Naive thymus-derived CD4-positive, alpha-beta T cell (primary cell): ENCODE results near the gene PTPRK. TPM values are rescaled to one million over a fixed set of nuclear protein-coding genes. Genes with fewer than 3 reads are reported as not detected.

Source experiments
- ATAC-seq: fragments of 150-1000 bp; cut with Tn5 transposase; 2 replicates; pipeline ENCODE4 v1.10.0; 2021; ENCODE audit warnings: mild to moderate bottlenecking, moderate library complexity
- CTCF ChIA-PET: fragments of 350-600 bp; sonication (Branson Sonifier 250); formaldehyde crosslinking; loops from one replicate; lab custom pipeline; 2021; ENCODE audit warnings: antibody characterized with exemption; lab: Charles Lee
- POLR2A ChIA-PET: fragments of 350-600 bp; sonication (Branson Sonifier 250); formaldehyde crosslinking; loops from one replicate; lab custom pipeline; 2021; ENCODE audit warnings: antibody characterized with exemption, inconsistent platforms; lab: Charles Lee
- DNase-seq, 9 donors: peaks; one replicate each; pipeline versions ENCODE4 v3.0.0 to v3.0.0-alpha.2; 2020 to 2022; ENCODE audit warnings: mixed read lengths in 1 of 9
- H3K27ac ChIP-seq: one replicate; pipeline ENCODE4 v1.7.0; 2013; ENCODE audit warnings: mild to moderate bottlenecking, low read depth, low read length, moderate library complexity
- H3K27me3 ChIP-seq, 2 donors: one replicate each; pipeline ENCODE4 v1.7.0; 2013; ENCODE audit warnings: low read length in 2 of 2, mild to moderate bottlenecking in 2 of 2, moderate library complexity in 2 of 2; ENCODE audit not compliant: control insufficient read depth in 2 of 2, insufficient read depth in 2 of 2
- H3K36me3 ChIP-seq, 3 experiments: 1 replicate in 2 of 3; 2 replicates in 1 of 3; pipeline ENCODE4 v1.7.0; 2013; ENCODE audit warnings: low read length in 3 of 3, mild to moderate bottlenecking in 3 of 3, moderate library complexity in 1 of 3; ENCODE audit not compliant: insufficient read depth in 3 of 3, control insufficient read depth in 2 of 3
- H3K4me1 ChIP-seq, 2 donors: one replicate each; pipeline ENCODE4 v1.7.0; 2013; ENCODE audit warnings: low read length in 2 of 2, mild to moderate bottlenecking in 2 of 2, moderate library complexity in 1 of 2; ENCODE audit not compliant: control insufficient read depth in 2 of 2, insufficient read depth in 2 of 2
- H3K4me3 ChIP-seq: 2 replicates; pipeline ENCODE4 v1.7.0; 2013; ENCODE audit warnings: mild to moderate bottlenecking, low read length
- H3K9me3 ChIP-seq, 3 experiments: 1 replicate in 2 of 3; 2 replicates in 1 of 3; pipeline ENCODE4 v1.7.0; 2013; ENCODE audit warnings: low read length in 3 of 3; ENCODE audit not compliant: control insufficient read depth in 2 of 3
- H3K27ac Mint-ChIP-seq, 9 donors: one replicate each; pipeline ENCODE4 v1.8.0; 2020 to 2022; ENCODE audit warnings: mixed read lengths in 9 of 9, mild to moderate bottlenecking in 8 of 9, moderate library complexity in 5 of 9, inconsistent platforms in 2 of 9
- H3K27me3 Mint-ChIP-seq, 5 donors: one replicate each; pipeline ENCODE4 v1.8.0; 2021 to 2022; ENCODE audit warnings: mixed read lengths in 5 of 5, mild to moderate bottlenecking in 1 of 5
- H3K36me3 Mint-ChIP-seq, 5 donors: one replicate each; pipeline ENCODE4 v1.8.0; 2020 to 2022; ENCODE audit warnings: mixed read lengths in 5 of 5, mild to moderate bottlenecking in 3 of 5, inconsistent platforms in 1 of 5
- H3K4me1 Mint-ChIP-seq, 7 donors: one replicate each; pipeline ENCODE4 v1.8.0; 2020 to 2022; ENCODE audit warnings: mixed read lengths in 7 of 7, mild to moderate bottlenecking in 3 of 7, inconsistent platforms in 1 of 7
- H3K4me3 Mint-ChIP-seq, 10 donors: one replicate each; pipeline ENCODE4 v1.8.0; 2020 to 2022; ENCODE audit warnings: mild to moderate bottlenecking in 10 of 10, mixed read lengths in 10 of 10, moderate library complexity in 6 of 10, inconsistent platforms in 2 of 10
- H3K9me3 Mint-ChIP-seq, 11 donors: one replicate each; pipeline ENCODE4 v1.8.0; 2020 to 2022; ENCODE audit warnings: mixed read lengths in 11 of 11, mild to moderate bottlenecking in 4 of 11, inconsistent platforms in 1 of 11, moderate library complexity in 1 of 11
- intact Hi-C, 2 donors: fragments of 100-400 bp; cut with micrococcal nuclease; formaldehyde crosslinking; loops; one replicate each; pipeline ENCODE4 v1.15.1; 2023
- polyA plus RNA-seq, 2 donors: library from polyadenylated mRNA; unstranded; fragments of 300-500 nt; fragmentation: Illumina TruSeq; gene quantifications; one replicate each; pipeline ENCODE4 v1.2.3, GENCODE V29; 2021
- total RNA-seq, 6 experiments: library from RNA in 5 of 6; stranded (reverse) in 5 of 6; gene quantifications; 1 replicate in 5 of 6; 2 replicates in 1 of 6; pipeline ENCODE4 v1.2.3 and lab custom pipeline; 2021 to 2026

Gene PTPRK
- total and polyA plus RNA-seq, 7 experiments from 2014 or later: 1.3 to 6.5 (median 2.3) TPM

- POLR2A ChIA-PET: no interaction called here
- H3K36me3 ChIP-seq: no peaks in the 10 kb centered on the region
- no peak overlapping the region for H3K4me3 ChIP-seq
- Mint-ChIP-seq H3K27ac (no peak overlapping the region), H3K36me3 (no peaks in the 10 kb centered on the region), H3K4me3 (no peak overlapping the region), H3K4me1 (no peaks in the 10 kb centered on the region), H3K27me3 (peaks cover 0 to 6% (median 0%) of the 10 kb centered on the region in 5 donors), H3K9me3 (peaks cover 0 to 3% (median 0%) of the 10 kb centered on the region in 11 donors)
- CTCF ChIA-PET: no interaction called here
- intact Hi-C loops: no loop called here
- no peaks in the 10 kb centered on the region for H3K4me1 ChIP-seq
- H3K27me3 ChIP-seq: no peaks in the 10 kb centered on the region
- DNase-seq (no peak), ATAC-seq (no peak)
- no peak overlapping the region for H3K27ac ChIP-seq
- no peaks in the 10 kb centered on the region for H3K9me3 ChIP-seq
Measured at GRCh38 chr6:128199461-128199860, 320.9 kb downstream of the PTPRK start.

- Histone ChIP-seq H3K4me3 (no peak overlapping the region), H3K9me3 (no peaks in the 10 kb centered on the region), H3K36me3 (no peaks in the 10 kb centered on the region), H3K4me1 (no peaks in the 10 kb centered on the region), H3K27me3 (no peaks in the 10 kb centered on the region), H3K27ac (no peak overlapping the region)
- no peak for DNase-seq
- Mint-ChIP-seq H3K27ac (no peak overlapping the region), H3K36me3 (no peaks in the 10 kb centered on the region), H3K4me1 (no peaks in the 10 kb centered on the region), H3K27me3 (no peaks in the 10 kb centered on the region), H3K4me3 (no peak overlapping the region), H3K9me3 (no peaks in the 10 kb centered on the region)
- no peak for ATAC-seq
- POLR2A ChIA-PET: interaction anchor here (0.7 kb wide), 1 partner anchor 78 kb away, joined by 3 read pairs; no protein-coding TSS in a partner anchor
- intact Hi-C loops: no loop called here
- CTCF ChIA-PET: no interaction called here
Measured at GRCh38 chr6:128192972-128193371, 327.4 kb downstream of the PTPRK start.

DNA sequence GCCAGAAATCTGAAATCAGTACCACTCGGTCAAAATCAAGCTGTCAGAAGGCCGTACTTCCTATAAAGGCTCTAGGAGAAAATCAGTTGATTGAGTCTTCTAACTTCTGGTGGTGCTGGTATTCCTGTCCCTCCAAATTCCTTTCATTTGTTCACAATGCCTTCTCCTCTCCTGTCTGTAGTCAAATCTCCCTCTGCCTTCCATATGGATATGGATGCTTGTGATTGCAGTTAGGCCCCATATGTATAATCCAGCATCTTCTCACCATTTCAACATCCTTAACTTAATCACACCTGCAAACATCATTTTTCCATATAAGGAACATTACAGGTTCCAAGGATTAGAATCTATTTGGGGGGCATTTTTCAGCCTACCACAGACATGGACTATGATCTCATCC lies 331.7 kb downstream of the PTPRK start:
- no peaks in the 10 kb centered on the region for H3K9me3 Mint-ChIP-seq
- no peak overlapping the region for H3K27ac Mint-ChIP-seq
- H3K4me3 Mint-ChIP-seq: no peak overlapping the region
- Histone ChIP-seq H3K27me3 (no peaks in the 10 kb centered on the region), H3K36me3 (no peaks in the 10 kb centered on the region), H3K4me3 (no peak overlapping the region), H3K27ac (no peak overlapping the region), H3K4me1 (no peaks in the 10 kb centered on the region), H3K9me3 (no peaks in the 10 kb centered on the region)
- ChIA-PET CTCF (no interaction called here), POLR2A (no interaction called here)
- H3K27me3 Mint-ChIP-seq: no peaks in the 10 kb centered on the region
- H3K4me1 Mint-ChIP-seq: no peaks in the 10 kb centered on the region
- H3K36me3 Mint-ChIP-seq: no peaks in the 10 kb centered on the region
- ATAC-seq (no peak), DNase-seq (no peak)
- intact Hi-C loops: no loop called here

DNA sequence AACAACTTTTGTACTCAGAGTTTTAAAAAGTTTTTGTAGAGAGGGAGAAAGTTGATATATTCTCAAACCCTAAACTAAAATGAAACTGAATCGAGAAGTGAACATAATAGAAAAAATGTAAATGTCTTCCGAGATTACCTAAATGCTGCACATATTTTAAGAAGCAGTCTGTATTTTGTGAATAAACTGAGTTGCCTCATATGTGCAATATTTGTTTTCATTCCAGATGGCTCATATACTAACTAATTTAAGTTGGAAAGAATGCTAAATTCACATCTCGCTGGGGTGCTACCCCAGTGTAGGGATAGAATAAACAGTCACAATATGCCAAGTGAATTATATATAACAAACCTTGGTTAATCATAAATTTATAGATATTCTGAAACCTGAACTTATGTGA lies 333.7 kb downstream of the PTPRK start:
- Histone ChIP-seq H3K4me3 (no peak overlapping the region), H3K27ac (no peak overlapping the region), H3K9me3 (no peaks in the 10 kb centered on the region), H3K4me1 (no peaks in the 10 kb centered on the region), H3K36me3 (no peaks in the 10 kb centered on the region), H3K27me3 (no peaks in the 10 kb centered on the region)
- ChIA-PET POLR2A (no interaction called here), CTCF (no interaction called here)
- no peaks in the 10 kb centered on the region for H3K9me3 Mint-ChIP-seq
- intact Hi-C loops: no loop called here
- no peaks in the 10 kb centered on the region for H3K27me3 Mint-ChIP-seq
- no peak for ATAC-seq
- H3K4me3 Mint-ChIP-seq: no peak overlapping the region
- H3K4me1 Mint-ChIP-seq: no peaks in the 10 kb centered on the region
- no peak for DNase-seq
- H3K36me3 Mint-ChIP-seq: no peaks in the 10 kb centered on the region
- H3K27ac Mint-ChIP-seq: no peak overlapping the region

DNA sequence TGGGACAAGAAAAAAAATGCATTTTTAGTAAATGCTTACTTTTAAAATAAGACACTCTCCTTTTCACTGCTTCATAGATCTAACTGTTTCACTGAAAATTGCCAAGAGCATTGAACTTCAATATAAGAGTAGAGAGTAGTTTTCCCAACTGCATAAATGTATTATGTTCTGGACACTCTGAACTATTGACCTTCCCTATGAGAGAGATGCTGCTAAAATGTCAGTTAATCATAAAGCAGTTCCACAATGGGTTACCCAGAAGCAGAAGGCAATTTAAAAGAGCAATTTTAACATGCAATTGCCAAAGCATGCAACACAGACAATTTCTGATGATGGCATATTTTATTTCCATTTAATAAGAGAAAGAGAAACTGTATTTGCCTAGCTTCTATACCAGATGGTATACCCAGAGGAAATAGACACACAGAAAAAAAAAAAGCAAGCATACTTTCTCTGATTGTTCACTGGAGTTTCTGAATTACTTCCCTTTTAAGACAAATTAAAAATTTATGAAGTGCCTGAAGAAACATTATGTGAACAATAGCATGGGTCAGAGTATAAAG lies 340.4 kb downstream of the PTPRK start:
- H3K4me3 ChIP-seq: no peak overlapping the region
- intact Hi-C loops: no loop called here
- H3K4me1 ChIP-seq: no peaks in the 10 kb centered on the region
- H3K36me3 Mint-ChIP-seq: no peaks in the 10 kb centered on the region
- H3K27me3 Mint-ChIP-seq: no peaks in the 10 kb centered on the region
- ATAC-seq (no peak), DNase-seq (no peak)
- CTCF ChIA-PET: no interaction called here
- POLR2A ChIA-PET: no interaction called here
- H3K4me1 Mint-ChIP-seq: peaks cover 0 to 13% (median 5%) of the 10 kb centered on the region in 7 donors
- H3K4me3 Mint-ChIP-seq: no peak overlapping the region
- no peaks in the 10 kb centered on the region for H3K9me3 Mint-ChIP-seq
- H3K9me3 ChIP-seq: no peaks in the 10 kb centered on the region
- no peaks in the 10 kb centered on the region for H3K27me3 ChIP-seq
- H3K36me3 ChIP-seq: no peaks in the 10 kb centered on the region
- H3K27ac ChIP-seq: no peak overlapping the region
- no peak overlapping the region for H3K27ac Mint-ChIP-seq

- Mint-ChIP-seq H3K27me3 (peaks cover 0 to 6% (median 0%) of the 10 kb centered on the region in 5 donors), H3K36me3 (no peaks in the 10 kb centered on the region)
Measured at GRCh38 chr6:128174724-128175123, 345.7 kb downstream of the PTPRK start.

More at GRCh38 chr6:128174724-128175123, 345.7 kb downstream of the PTPRK start:
- Mint-ChIP-seq H3K4me1 (peaks cover 0 to 16% (median 1%) of the 10 kb centered on the region in 7 donors), H3K9me3 (peaks cover 0 to 1% (median 0%) of the 10 kb centered on the region in 11 donors), H3K4me3 (no peak overlapping the region), H3K27ac (no peak overlapping the region)
- H3K9me3 ChIP-seq: no peaks in the 10 kb centered on the region
- ChIA-PET POLR2A (no interaction called here), CTCF (interaction anchor here (1.0 kb wide), 1 partner anchor 115 kb away, joined by 4 read pairs; no protein-coding TSS in a partner anchor)
- H3K27me3 ChIP-seq: no peaks in the 10 kb centered on the region
- DNase-seq (no peak), ATAC-seq (no peak)
- intact Hi-C loops: no loop called here
- H3K36me3 ChIP-seq: no peaks in the 10 kb centered on the region
- no peak overlapping the region for H3K4me3 ChIP-seq
- no peak overlapping the region for H3K27ac ChIP-seq
- no peaks in the 10 kb centered on the region for H3K4me1 ChIP-seq
